ENCODE results near the gene C10orf105.

DNA sequence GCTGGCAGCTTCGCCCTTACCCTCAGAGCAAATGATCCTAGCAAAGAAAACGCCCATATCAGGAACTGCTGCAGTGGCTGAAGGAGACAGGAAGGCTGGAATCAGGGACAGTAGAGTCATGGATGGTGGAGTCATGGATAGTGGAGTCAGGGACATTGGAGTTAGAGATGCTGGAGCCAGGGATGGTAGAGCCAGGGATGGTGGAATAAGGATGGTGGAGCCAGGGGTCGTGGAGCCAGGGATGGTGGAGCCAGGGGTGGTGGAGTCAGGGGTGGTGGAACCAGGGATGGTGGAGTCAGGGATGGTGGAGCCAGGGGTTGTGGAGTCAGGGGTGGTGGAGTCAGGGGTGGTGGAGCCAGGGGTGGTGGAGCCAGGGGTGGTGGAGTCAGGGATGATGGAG is 31.3 kb downstream of the C10orf105 start:
- TF ChIP-seq, protein P1, sequence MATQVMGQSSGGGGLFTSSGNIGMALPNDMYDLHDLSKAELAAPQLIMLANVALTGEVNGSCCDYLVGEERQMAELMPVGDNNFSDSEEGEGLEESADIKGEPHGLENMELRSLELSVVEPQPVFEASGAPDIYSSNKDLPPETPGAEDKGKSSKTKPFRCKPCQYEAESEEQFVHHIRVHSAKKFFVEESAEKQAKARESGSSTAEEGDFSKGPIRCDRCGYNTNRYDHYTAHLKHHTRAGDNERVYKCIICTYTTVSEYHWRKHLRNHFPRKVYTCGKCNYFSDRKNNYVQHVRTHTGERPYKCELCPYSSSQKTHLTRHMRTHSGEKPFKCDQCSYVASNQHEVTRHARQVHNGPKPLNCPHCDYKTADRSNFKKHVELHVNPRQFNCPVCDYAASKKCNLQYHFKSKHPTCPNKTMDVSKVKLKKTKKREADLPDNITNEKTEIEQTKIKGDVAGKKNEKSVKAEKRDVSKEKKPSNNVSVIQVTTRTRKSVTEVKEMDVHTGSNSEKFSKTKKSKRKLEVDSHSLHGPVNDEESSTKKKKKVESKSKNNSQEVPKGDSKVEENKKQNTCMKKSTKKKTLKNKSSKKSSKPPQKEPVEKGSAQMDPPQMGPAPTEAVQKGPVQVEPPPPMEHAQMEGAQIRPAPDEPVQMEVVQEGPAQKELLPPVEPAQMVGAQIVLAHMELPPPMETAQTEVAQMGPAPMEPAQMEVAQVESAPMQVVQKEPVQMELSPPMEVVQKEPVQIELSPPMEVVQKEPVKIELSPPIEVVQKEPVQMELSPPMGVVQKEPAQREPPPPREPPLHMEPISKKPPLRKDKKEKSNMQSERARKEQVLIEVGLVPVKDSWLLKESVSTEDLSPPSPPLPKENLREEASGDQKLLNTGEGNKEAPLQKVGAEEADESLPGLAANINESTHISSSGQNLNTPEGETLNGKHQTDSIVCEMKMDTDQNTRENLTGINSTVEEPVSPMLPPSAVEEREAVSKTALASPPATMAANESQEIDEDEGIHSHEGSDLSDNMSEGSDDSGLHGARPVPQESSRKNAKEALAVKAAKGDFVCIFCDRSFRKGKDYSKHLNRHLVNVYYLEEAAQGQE (IDR thresholded peaks at IDR 0.05; ENCODE audit: insufficient read depth in 1 of 2, low read depth in 2 of 2, low read length in 2 of 2) = no peak
- TF ChIP-seq SIN3A (IDR thresholded peaks at IDR 0.05; ENCODE audit: borderline replicate concordance, insufficient read depth, low read length) = no peak
